Fibroblast of the aortic adventitia (primary cell): ENCODE results near the gene TAS1R1. TPM values are rescaled to one million over a fixed set of nuclear protein-coding genes. Genes with fewer than 3 reads are reported as not detected.

ENCODE experiments used
- DNase-seq: peaks from one replicate; pipeline ENCODE4 v3.0.0-alpha.2; 2010; ENCODE audit warnings: low read depth
- H3K4me3 ChIP-seq: 2 replicates; pipeline ENCODE4 v1.5.1; 2011; ENCODE audit warnings: low read depth, mild to moderate bottlenecking, control low read depth, low read length, moderate library complexity
- CTCF ChIP-seq: IDR thresholded peaks from 2 replicates; pipeline ENCODE4 v1.5.1; 2011; ENCODE audit warnings: mild to moderate bottlenecking, low read length, control low read depth, inconsistent platforms; ENCODE audit not compliant: insufficient read depth
- total RNA-seq: library from RNA; depleted of rRNA; stranded (reverse); fragments of >200 nt; gene quantifications from 2 replicates; pipeline ENCODE4 v1.2.3, GENCODE V29; 2012; ENCODE audit warnings: low replicate concordance

The TAS1R1 gene
- total RNA-seq, 1 donor, result not detected

- TF ChIP-seq CTCF, result no peak
- no peak overlapping the region for H3K4me3 ChIP-seq
- no peak for DNase-seq
These were observed 46.3 kb upstream of the TAS1R1 start for GRCh38 chr1:6508816-6509189.

- H3K4me3 ChIP-seq, result no peak overlapping the region
- DNase-seq, result no peak
- TF ChIP-seq CTCF, result no peak
These were observed 45.7 kb upstream of the TAS1R1 start for GRCh38 chr1:6509220-6509918.

GRCh38 chr1:6509919-6510291, 45.2 kb upstream of the TAS1R1 start:
- no peak overlapping the region for H3K4me3 ChIP-seq
- DNase-seq, result no peak
- TF ChIP-seq CTCF, result no peak

- no peak for DNase-seq
- H3K4me3 ChIP-seq, result no peak overlapping the region
- TF ChIP-seq CTCF, result no peak
These were observed 44.6 kb upstream of the TAS1R1 start for GRCh38 chr1:6510493-6510892.

- no peak for TF ChIP-seq CTCF
- H3K4me3 ChIP-seq, result no peak overlapping the region
- DNase-seq, result no peak
These were observed 44.1 kb upstream of the TAS1R1 start for GRCh38 chr1:6511056-6511455.

- no peak for DNase-seq
- H3K4me3 ChIP-seq, result no peak overlapping the region
- no peak for TF ChIP-seq CTCF
These were observed 43.4 kb upstream of the TAS1R1 start for GRCh38 chr1:6511561-6512244.
